ENCODE data around the gene MRPL54. TPM values are rescaled to one million over a fixed set of nuclear protein-coding genes. Genes with fewer than 3 reads are reported as not detected.

Gene MRPL54
- total RNA-seq, 1 experiment from 2014 or later: 73.9 TPM

DNA sequence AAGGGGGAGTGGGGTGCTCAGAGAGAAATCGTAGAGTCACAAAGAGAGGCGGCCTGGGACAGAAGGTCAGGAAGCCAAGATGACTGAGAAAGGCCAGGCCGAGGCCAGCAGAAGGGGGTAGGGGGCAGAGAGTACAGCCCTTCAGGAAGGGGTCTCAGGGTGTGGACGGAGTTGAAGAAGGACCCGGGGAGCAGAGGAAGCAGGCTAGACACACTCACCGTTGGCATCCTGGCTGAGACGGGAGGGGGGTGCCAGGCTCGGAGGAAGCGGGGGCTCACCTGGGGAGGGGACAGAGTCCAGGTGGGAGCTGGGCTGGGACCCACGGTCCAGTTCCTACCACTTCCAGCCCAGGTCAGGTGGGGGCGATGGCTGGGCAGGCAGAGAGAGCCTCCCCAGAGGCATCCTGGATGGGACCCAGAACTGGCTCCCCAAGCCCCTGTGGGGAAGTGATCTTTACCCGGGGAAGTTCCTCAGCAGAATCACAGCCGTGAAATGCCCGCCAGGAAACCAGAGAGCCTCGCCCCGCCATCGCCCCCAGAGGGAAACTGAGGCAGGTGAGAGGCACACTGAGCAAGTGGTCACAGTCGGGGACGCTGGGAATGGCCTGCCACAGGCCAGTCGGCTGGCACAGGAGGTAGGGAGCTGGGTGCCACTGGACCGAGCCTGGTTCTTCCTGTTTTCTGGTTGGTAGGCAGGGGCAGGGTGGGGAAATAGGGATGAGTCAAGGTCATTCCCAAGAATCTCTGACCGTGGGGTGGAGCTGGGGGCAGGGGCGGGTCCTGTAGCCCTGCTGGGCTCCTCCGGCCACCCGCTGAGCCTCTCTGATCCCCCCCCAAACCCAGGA, 22.3 kb downstream of the MRPL54 start:
- Histone ChIP-seq H3K4me3 (ENCODE audit: low read length) (no peak overlapping the region; the same call in 1 of the 2 replicates), H3K4me2 (ENCODE audit: low read length) (peak overlapping the region; percentile 62), H4K20me1 (ENCODE audit: low read length) (no peaks in the 10 kb centered on the region), H3K9me3 (ENCODE audit: low read length) (0 out of 2 replicates have a peak, but pooled peaks cover 13% of the 10 kb centered on the region), H3K27me3 (ENCODE audit: low read length) (no peaks in the 10 kb centered on the region), H3F3A (ENCODE audit: low read length, unreplicated experiment) (no peaks in the 10 kb centered on the region), H3K9me2 (replicated peaks; ENCODE audit: low read length) (no peaks in the 10 kb centered on the region), H3K36me3 (ENCODE audit: low read depth, low read length) (no peaks in the 10 kb centered on the region), H3K4me1 (ENCODE audit: insufficient read depth, low read length) (no peaks in the 10 kb centered on the region), H3K9ac (ENCODE audit: low read length) (no peak overlapping the region), H2AFZ (ENCODE audit: low read length) (0 out of 2 replicates have a peak overlapping the region, but pooled peaks have one; percentile 22), H3K27ac (ENCODE audit: low read length) (no peak overlapping the region), H3K79me2 (ENCODE audit: low read length) (no peaks in the 10 kb centered on the region)
- no peak for TF ChIP-seq EZH2phosphoT487 (IDR thresholded peaks at IDR 0.05; ENCODE audit: borderline replicate concordance, low read length)
- TF ChIP-seq EZH2 (IDR thresholded peaks at IDR 0.05; ENCODE audit: low read length, unreplicated experiment): no peak
- TF ChIP-seq, protein P1, sequence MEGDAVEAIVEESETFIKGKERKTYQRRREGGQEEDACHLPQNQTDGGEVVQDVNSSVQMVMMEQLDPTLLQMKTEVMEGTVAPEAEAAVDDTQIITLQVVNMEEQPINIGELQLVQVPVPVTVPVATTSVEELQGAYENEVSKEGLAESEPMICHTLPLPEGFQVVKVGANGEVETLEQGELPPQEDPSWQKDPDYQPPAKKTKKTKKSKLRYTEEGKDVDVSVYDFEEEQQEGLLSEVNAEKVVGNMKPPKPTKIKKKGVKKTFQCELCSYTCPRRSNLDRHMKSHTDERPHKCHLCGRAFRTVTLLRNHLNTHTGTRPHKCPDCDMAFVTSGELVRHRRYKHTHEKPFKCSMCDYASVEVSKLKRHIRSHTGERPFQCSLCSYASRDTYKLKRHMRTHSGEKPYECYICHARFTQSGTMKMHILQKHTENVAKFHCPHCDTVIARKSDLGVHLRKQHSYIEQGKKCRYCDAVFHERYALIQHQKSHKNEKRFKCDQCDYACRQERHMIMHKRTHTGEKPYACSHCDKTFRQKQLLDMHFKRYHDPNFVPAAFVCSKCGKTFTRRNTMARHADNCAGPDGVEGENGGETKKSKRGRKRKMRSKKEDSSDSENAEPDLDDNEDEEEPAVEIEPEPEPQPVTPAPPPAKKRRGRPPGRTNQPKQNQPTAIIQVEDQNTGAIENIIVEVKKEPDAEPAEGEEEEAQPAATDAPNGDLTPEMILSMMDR (conservative IDR thresholded peaks at IDR 0.05; ENCODE audit: low read depth, low read length): no peak
- POLR2A ChIA-PET (ENCODE audit: unreplicated experiment): no interaction called here
- DNase-seq: peak; percentile 29
- ATAC-seq: peak; percentile 42; the same call in 1 of the 2 replicates
- CTCF ChIA-PET: no interaction called here
- BruUV-seq (replicated peaks): no TSS peak
- intact Hi-C loops (cut with micrococcal nuclease): no loop called here

GRCh38 chr19:3785451-3785937, 23.0 kb downstream of the MRPL54 start:
- TF ChIP-seq EZH2phosphoT487 (IDR thresholded peaks at IDR 0.05; ENCODE audit: borderline replicate concordance, low read length) (no peak), EZH2 (IDR thresholded peaks at IDR 0.05; ENCODE audit: low read length, unreplicated experiment) (no peak)
- TF ChIP-seq, protein P1 (conservative IDR thresholded peaks at IDR 0.05; ENCODE audit: low read depth, low read length): no peak
- Histone ChIP-seq H4K20me1 (ENCODE audit: low read length) (no peaks in the 10 kb centered on the region), H3K4me3 (ENCODE audit: low read length) (no peak overlapping the region), H3K27me3 (ENCODE audit: low read length) (no peaks in the 10 kb centered on the region), H2AFZ (ENCODE audit: low read length) (no peak overlapping the region), H3K9me3 (ENCODE audit: low read length) (0 out of 2 replicates have a peak, but pooled peaks cover 13% of the 10 kb centered on the region), H3K79me2 (ENCODE audit: low read length) (no peaks in the 10 kb centered on the region), H3K9me2 (replicated peaks; ENCODE audit: low read length) (no peaks in the 10 kb centered on the region), H3F3A (ENCODE audit: low read length, unreplicated experiment) (no peaks in the 10 kb centered on the region), H3K27ac (ENCODE audit: low read length) (no peak overlapping the region), H3K36me3 (ENCODE audit: low read depth, low read length) (no peaks in the 10 kb centered on the region), H3K4me2 (ENCODE audit: low read length) (no peak overlapping the region), H3K9ac (ENCODE audit: low read length) (no peak overlapping the region), H3K4me1 (ENCODE audit: insufficient read depth, low read length) (no peaks in the 10 kb centered on the region)
- ChIA-PET CTCF (no interaction called here), POLR2A (ENCODE audit: unreplicated experiment) (no interaction called here)
- ATAC-seq (no peak), DNase-seq (no peak)
- BruUV-seq (replicated peaks): no TSS peak
- intact Hi-C loops (cut with micrococcal nuclease): no loop called here

All from PC-3 (cell line).